ENCODE data around the gene DLG1. TPM values are rescaled to one million over a fixed set of nuclear protein-coding genes. Genes with fewer than 3 reads are reported as not detected.

DLG1 gene
- 10 to 100 TPM; 68.7 to 98.7 (median 88.6) TPM for polyA plus RNA-seq (ENCODE audit: insufficient read length in 4 of 4)

GRCh38 chr3:197298341-197298944 is at the start of gene DLG1:
Gene DLG1 (minus strand): TSS chr3:197298612. CDS start chr3:197297204, 1,408 bp downstream.
- DNase-seq (ENCODE audit: low read depth in 4 of 4, low spot score in 3 of 4) = peak; percentile 80 to 87 (median 84)

- DNase-seq (ENCODE audit: low read depth in 4 of 4, low spot score in 3 of 4) = no peak
Observed at GRCh38 chr3:197348014-197348413, 49.6 kb upstream of the DLG1 start.

- no peak for DNase-seq (ENCODE audit: low read depth in 4 of 4, low spot score in 3 of 4)
Observed at GRCh38 chr3:197345390-197345789, 47.0 kb upstream of the DLG1 start.

- no peak for DNase-seq (ENCODE audit: low read depth in 4 of 4, low spot score in 3 of 4)
Observed at GRCh38 chr3:197344582-197345318, 46.3 kb upstream of the DLG1 start.

GRCh38 chr3:197343656-197344408 is 45.4 kb upstream of the DLG1 start:
- no peak for DNase-seq (ENCODE audit: low read depth in 4 of 4, low spot score in 3 of 4)

- no peak for DNase-seq (ENCODE audit: low read depth in 4 of 4, low spot score in 3 of 4)
Observed at GRCh38 chr3:197343111-197343510, 44.7 kb upstream of the DLG1 start.

GRCh38 chr3:197340521-197340871 is 42.1 kb upstream of the DLG1 start:
- no peak for DNase-seq (ENCODE audit: low read depth in 4 of 4, low spot score in 3 of 4)

- DNase-seq (ENCODE audit: low read depth in 4 of 4, low spot score in 3 of 4) = no peak
Observed at GRCh38 chr3:197339841-197340520, 41.6 kb upstream of the DLG1 start.

- DNase-seq (ENCODE audit: low read depth in 4 of 4, low spot score in 3 of 4) = no peak
Observed at GRCh38 chr3:197338586-197338985, 40.2 kb upstream of the DLG1 start.

- no peak for DNase-seq (ENCODE audit: low read depth in 4 of 4, low spot score in 3 of 4)
Observed at GRCh38 chr3:197337656-197338055, 39.2 kb upstream of the DLG1 start.

GRCh38 chr3:197337214-197337613 is 38.8 kb upstream of the DLG1 start:
- DNase-seq (ENCODE audit: low read depth in 4 of 4, low spot score in 3 of 4) = no peak

GRCh38 chr3:197336348-197336747 is 37.9 kb upstream of the DLG1 start:
- no peak for DNase-seq (ENCODE audit: low read depth in 4 of 4, low spot score in 3 of 4)

GRCh38 chr3:197335428-197336132 is 37.2 kb upstream of the DLG1 start:
- no peak for DNase-seq (ENCODE audit: low read depth in 4 of 4, low spot score in 3 of 4)

- peak in 1 of 4 donors; percentile 44 for DNase-seq (ENCODE audit: low read depth in 4 of 4, low spot score in 3 of 4)
Observed at GRCh38 chr3:197333901-197334639, 35.7 kb upstream of the DLG1 start.

GRCh38 chr3:197331131-197331530 is 32.7 kb upstream of the DLG1 start:
- no peak for DNase-seq (ENCODE audit: low read depth in 4 of 4, low spot score in 3 of 4)

GRCh38 chr3:197329382-197329781 is 31.0 kb upstream of the DLG1 start:
- DNase-seq (ENCODE audit: low read depth in 4 of 4, low spot score in 3 of 4) = no peak

- DNase-seq (ENCODE audit: low read depth in 4 of 4, low spot score in 3 of 4) = no peak
Observed at GRCh38 chr3:197328198-197328597, 29.8 kb upstream of the DLG1 start.

- DNase-seq (ENCODE audit: low read depth in 4 of 4, low spot score in 3 of 4) = no peak
Observed at GRCh38 chr3:197327701-197328100, 29.3 kb upstream of the DLG1 start.

GRCh38 chr3:197325773-197326172 is 27.4 kb upstream of the DLG1 start:
- DNase-seq (ENCODE audit: low read depth in 4 of 4, low spot score in 3 of 4) = no peak

- no peak for DNase-seq (ENCODE audit: low read depth in 4 of 4, low spot score in 3 of 4)
Observed at GRCh38 chr3:197322149-197322548, 23.7 kb upstream of the DLG1 start.
